Kidney epithelial cell (primary cell): ENCODE measurements around the gene IL11RA. TPM values are rescaled to one million over a fixed set of nuclear protein-coding genes. Genes with fewer than 3 reads are reported as not detected.

Experiments
- DNase-seq: peaks from one replicate; pipeline ENCODE4 v3.0.0-alpha.2; 2010; ENCODE audit warnings: low read depth
- H3K27me3 ChIP-seq: 2 replicates; pipeline ENCODE4 v1.6.0; 2011; ENCODE audit warnings: low read length; ENCODE audit not compliant: control insufficient read depth, insufficient read depth
- H3K36me3 ChIP-seq: 2 replicates; pipeline ENCODE4 v1.5.1; 2011; ENCODE audit warnings: low read length; ENCODE audit not compliant: control insufficient read depth, insufficient read depth
- H3K4me3 ChIP-seq: 2 replicates; pipeline ENCODE4 v1.5.1; 2011; ENCODE audit warnings: low read depth, mild to moderate bottlenecking, control low read depth, low read length
- total RNA-seq: library from RNA; depleted of rRNA; stranded (reverse); fragments of >200 nt; gene quantifications from 2 replicates; pipeline ENCODE4 v1.2.3, GENCODE V29; 2015
- TF ChIP-seq, protein P1 (sequence below): IDR thresholded peaks from 2 replicates; pipeline ENCODE4 v1.5.1; 2011; ENCODE audit warnings: mild to moderate bottlenecking, moderate library complexity, low read length, control low read depth, inconsistent platforms; ENCODE audit not compliant: insufficient read depth, poor library complexity, severe bottlenecking

IL11RA gene
- total RNA-seq, 1 donor from 2014 or later, result 5.9 TPM

DNA sequence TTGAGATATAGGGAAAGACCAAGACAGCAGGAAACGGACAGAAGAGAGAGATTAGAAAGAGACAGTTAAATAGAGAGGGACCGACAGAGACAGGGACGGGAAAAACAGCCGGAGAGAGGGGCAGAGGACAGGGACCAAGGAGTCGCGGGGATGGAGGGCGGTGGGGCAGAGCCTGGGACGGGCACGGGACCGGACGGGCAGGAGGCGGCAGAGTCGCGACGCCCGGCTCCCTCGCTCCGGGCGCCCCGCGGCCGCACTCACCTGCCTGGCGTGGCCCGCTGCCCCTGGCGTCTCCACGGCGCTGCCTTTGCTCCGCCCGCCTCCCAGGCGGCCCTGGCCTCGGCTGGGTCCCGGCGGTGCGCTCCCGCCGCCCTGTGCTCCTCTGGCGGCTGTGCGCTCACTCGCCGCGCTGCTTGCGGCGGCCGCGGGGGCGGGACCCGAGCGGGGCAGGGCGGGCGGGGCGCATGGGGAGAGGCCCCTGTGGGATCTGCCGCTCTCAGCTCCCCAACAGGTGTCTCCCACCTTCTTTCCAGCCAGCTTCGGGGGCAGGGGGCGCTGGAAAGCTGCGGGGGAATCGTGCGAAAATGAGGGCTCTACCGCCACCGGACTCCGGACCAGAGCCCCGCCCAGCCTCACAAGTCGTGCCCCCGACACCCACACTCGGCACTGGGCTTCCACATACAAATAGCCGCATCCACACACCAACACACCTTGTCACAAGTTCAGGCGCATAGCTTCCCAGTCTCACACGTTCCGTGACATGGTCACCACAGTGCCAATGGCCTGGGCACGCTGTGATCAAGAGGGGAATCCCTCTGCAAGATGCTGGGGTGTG is 23.1 kb upstream of the IL11RA start, which contains the start of gene ARID3C:
TSS of gene ARID3C (minus strand) at position 411 of the 835 bp plus-strand sequence. CDS start 1,052 bp downstream, outside the sequence.
- no peak for DNase-seq
- H3K36me3 ChIP-seq, result no peaks in the 10 kb centered on the region
- peak within 1 kb of the TSS; percentile 20 for H3K4me3 ChIP-seq
- TF ChIP-seq, protein P1, sequence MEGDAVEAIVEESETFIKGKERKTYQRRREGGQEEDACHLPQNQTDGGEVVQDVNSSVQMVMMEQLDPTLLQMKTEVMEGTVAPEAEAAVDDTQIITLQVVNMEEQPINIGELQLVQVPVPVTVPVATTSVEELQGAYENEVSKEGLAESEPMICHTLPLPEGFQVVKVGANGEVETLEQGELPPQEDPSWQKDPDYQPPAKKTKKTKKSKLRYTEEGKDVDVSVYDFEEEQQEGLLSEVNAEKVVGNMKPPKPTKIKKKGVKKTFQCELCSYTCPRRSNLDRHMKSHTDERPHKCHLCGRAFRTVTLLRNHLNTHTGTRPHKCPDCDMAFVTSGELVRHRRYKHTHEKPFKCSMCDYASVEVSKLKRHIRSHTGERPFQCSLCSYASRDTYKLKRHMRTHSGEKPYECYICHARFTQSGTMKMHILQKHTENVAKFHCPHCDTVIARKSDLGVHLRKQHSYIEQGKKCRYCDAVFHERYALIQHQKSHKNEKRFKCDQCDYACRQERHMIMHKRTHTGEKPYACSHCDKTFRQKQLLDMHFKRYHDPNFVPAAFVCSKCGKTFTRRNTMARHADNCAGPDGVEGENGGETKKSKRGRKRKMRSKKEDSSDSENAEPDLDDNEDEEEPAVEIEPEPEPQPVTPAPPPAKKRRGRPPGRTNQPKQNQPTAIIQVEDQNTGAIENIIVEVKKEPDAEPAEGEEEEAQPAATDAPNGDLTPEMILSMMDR, result no peak
- H3K27me3 ChIP-seq, result peaks cover 64% of the 10 kb centered on the region

DNA sequence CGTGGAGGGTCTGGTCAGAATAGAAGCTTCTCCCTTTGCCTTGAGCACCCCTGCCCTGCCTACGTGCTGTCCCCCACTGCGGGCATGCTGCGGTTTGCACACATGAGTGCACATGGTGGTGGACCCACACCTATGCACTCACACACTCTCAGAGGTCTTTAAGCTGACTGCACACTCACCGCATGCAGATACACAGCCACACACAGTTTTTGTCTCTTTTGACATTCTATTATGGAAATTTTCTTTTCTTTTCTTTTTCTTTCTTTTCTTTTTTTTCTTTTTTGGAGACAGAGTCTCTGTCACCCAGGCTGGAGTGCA is 22.5 kb upstream of the IL11RA start:
- H3K4me3 ChIP-seq, result no peak overlapping the region
- DNase-seq, result no peak
- H3K27me3 ChIP-seq, result peaks cover 58% of the 10 kb centered on the region
- no peaks in the 10 kb centered on the region for H3K36me3 ChIP-seq
- TF ChIP-seq, protein P1, result no peak

DNA sequence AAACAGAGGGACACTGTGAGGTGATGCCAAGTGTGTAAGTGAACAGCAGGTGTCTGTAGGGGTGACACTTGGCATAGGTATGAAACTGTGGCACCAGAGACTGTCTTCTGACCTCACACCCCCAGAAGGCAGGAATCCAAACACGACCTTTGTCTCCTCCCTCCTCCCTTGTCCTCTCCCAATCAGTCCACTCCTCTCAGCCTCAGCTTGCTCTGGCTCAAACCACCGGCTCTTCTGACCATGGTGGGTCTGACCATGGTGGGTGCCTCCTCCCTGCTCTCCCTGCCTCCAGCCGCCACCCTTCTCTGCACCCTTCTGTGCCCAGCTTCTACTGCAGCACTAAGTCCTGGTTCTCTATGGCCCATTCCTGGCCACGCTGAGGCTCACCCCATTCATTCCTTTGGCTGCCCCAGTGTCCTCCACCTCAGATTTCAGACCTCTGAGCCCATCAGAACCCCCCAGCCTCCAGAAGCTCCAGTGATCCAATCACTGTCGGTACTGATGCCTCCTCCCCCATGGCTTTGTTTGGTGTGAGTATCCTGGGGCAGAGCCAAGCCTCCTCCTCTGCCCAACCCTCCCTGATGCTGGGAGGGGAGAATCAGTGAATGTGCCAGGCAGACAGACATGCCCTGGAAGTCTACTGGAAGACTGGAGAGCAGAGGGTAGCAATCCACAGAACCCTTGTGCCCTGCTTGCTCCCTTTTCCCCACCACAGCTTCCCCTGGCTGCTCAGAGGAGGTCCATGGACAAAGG is 21.4 kb upstream of the IL11RA start:
- Histone ChIP-seq H3K27me3 (peaks cover 47% of the 10 kb centered on the region), H3K36me3 (no peaks in the 10 kb centered on the region), H3K4me3 (no peak overlapping the region)
- DNase-seq, result no peak
- TF ChIP-seq, protein P1, result no peak

DNA sequence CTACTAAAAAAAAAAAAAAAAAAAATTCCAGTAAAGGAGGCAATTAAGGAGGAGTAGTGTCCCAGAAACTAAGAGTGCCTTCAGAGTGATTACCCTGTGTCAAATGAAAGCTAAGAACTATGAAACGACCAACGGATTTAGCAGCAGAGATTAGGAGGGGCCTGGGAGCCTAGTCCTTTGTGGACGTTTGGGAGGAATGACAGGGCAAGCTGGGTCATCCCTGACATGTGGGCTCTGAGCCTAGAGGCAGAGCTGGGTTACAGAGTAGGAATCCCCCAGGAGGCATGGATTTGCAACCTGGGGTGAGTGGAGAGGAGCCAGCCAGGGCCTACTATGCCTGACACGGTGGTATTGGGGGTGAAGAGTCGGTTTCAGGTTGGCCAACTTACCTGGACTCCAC is 18.8 kb upstream of the IL11RA start:
- Histone ChIP-seq H3K4me3 (no peak overlapping the region), H3K36me3 (no peaks in the 10 kb centered on the region), H3K27me3 (peaks cover 25% of the 10 kb centered on the region)
- no peak for DNase-seq
- TF ChIP-seq, protein P1, result no peak

DNA sequence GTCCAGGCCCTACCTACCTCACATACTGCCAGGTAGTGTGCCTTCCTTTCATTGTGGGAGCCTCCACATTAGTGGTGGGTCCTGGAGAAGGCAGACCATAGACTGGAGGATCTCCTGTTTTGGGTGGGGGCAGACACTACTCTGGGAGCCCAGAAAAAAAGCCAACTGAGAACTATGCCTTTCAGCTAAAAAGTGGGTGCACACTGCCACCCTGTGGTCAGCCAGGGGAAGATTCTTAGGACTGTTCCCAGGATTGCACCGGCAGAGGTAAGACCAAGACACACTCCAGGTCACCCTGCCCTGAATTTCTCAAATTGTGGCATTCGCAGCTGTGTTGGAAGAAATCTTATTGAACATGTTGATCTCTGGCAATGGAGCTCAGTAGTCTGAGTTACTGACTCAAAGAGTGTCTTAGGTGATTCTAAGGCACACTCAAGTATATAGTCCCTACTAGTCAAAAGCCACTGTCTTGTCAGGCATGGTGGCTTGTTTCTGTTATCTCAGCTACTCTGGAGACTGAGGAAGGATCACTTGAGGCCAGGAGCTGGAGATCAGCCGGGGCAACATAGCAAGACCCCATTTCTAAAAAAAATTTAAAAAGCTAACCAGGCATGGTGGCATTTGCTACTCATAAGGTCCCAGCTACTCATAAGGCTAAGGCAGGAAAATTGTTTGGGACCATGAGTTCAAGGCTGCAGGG is 18.0 kb upstream of the IL11RA start:
- H3K27me3 ChIP-seq, result peaks cover 18% of the 10 kb centered on the region
- TF ChIP-seq, protein P1, result peak; percentile 84
- DNase-seq, result no peak
- no peak overlapping the region for H3K4me3 ChIP-seq
- H3K36me3 ChIP-seq, result no peaks in the 10 kb centered on the region
